Activated CD4-positive, alpha-beta T cell treated with anti-CD3 and anti-CD28 coated beads for 36 hours (primary cell): ENCODE measurements around the gene KCNC1. TPM values are rescaled to one million over a fixed set of nuclear protein-coding genes. Genes with fewer than 3 reads are reported as not detected.

Source experiments
- ATAC-seq: fragments of 200-7000 bp; cut with Tn5 transposase; one replicate; pipeline ENCODE4 v1.10.0; 2021; ENCODE audit warnings: mild to moderate bottlenecking, moderate library complexity
- CTCF ChIA-PET: fragments of 350-600 bp; sonication (Branson Sonifier 250); formaldehyde crosslinking; loops from one replicate; lab custom pipeline; 2021; ENCODE audit warnings: antibody characterized with exemption; lab: Charles Lee
- POLR2A ChIA-PET: fragments of 350-600 bp; sonication (Branson Sonifier 250); formaldehyde crosslinking; loops from one replicate; lab custom pipeline; 2021; ENCODE audit warnings: antibody characterized with exemption, inconsistent platforms; lab: Charles Lee
- DNase-seq: peaks from one replicate; pipeline ENCODE4 v3.0.0-alpha.2; 2020
- H3K27ac Mint-ChIP-seq: one replicate; pipeline ENCODE4 v1.8.0; 2021; ENCODE audit warnings: mixed read lengths
- H3K27me3 Mint-ChIP-seq: one replicate; pipeline ENCODE4 v1.8.0; 2021; ENCODE audit warnings: mixed read lengths
- H3K36me3 Mint-ChIP-seq: one replicate; pipeline ENCODE4 v1.8.0; 2021; ENCODE audit warnings: low read depth, mixed read lengths
- H3K4me1 Mint-ChIP-seq: one replicate; pipeline ENCODE4 v1.8.0; 2021; ENCODE audit warnings: mixed read lengths
- H3K4me3 Mint-ChIP-seq: one replicate; pipeline ENCODE4 v1.8.0; 2021; ENCODE audit warnings: mild to moderate bottlenecking, moderate library complexity, mixed read lengths
- H3K9me3 Mint-ChIP-seq: one replicate; pipeline ENCODE4 v1.8.0; 2021; ENCODE audit warnings: low read depth, mixed read lengths
- intact Hi-C, 2 experiments: fragments of 100-400 bp; cut with DNase I in 1 of 2; cut with micrococcal nuclease in 1 of 2; formaldehyde crosslinking; loops; one replicate each; pipeline versions ENCODE4 v1.14.2 to v1.15.1; 2022 to 2024; cut with DNase I, micrococcal nuclease
- total RNA-seq, 2 experiments: library from RNA; stranded (reverse); gene quantifications; one replicate each; pipeline ENCODE4 v1.2.3, GENCODE V29; 2021

KCNC1 gene
- total RNA-seq, 2 experiments from 2014 or later = not detected

DNA sequence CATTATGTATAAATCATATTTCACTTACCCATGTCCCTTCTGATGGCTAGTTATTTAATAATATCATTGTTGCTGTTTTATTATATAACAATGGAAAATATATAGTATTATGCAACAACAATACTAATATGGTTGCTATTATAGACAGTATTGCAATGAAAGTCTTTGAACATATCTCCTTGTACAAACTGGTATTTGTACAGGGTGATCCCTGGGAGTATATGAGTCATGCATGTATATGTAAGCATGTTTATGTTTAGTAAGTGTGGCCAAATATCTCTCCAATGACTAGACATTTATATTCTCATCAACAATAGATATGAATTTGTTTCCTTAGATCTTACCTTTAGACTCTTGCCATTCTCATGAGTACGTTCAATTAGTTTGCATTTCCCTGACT lies 55.9 kb downstream of the KCNC1 start:
- ATAC-seq (no peak), DNase-seq (no peak)
- Mint-ChIP-seq H3K36me3 (no peaks in the 10 kb centered on the region), H3K27me3 (no peaks in the 10 kb centered on the region), H3K4me1 (no peaks in the 10 kb centered on the region), H3K4me3 (no peak overlapping the region), H3K9me3 (no peaks in the 10 kb centered on the region), H3K27ac (no peak overlapping the region)
- intact Hi-C loops = no loop called here
- CTCF ChIA-PET = no interaction called here
- POLR2A ChIA-PET = no interaction called here

DNA sequence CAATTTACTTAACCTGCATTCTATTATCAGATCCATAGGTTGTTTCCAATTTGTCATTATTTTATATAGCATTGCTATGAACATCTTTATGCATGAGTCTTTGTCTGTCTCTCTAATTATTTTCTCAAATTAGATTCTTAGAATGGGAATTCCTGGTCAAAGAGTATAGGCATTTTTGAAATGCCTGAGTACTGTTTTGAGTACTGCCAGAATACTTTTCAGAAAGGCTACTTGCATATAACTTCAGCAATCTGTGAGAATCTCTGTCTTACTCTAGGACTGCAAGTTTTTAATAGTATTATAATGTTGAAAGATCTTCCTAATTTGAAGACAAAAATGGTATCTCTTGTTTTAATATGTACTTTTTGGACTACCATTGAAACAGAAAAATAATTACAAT lies 56.6 kb downstream of the KCNC1 start:
- ATAC-seq (no peak), DNase-seq (no peak)
- Mint-ChIP-seq H3K27me3 (no peaks in the 10 kb centered on the region), H3K36me3 (no peaks in the 10 kb centered on the region), H3K4me3 (no peak overlapping the region), H3K9me3 (no peaks in the 10 kb centered on the region), H3K27ac (no peak overlapping the region), H3K4me1 (no peaks in the 10 kb centered on the region)
- POLR2A ChIA-PET = no interaction called here
- intact Hi-C loops = no loop called here
- CTCF ChIA-PET = no interaction called here

DNA sequence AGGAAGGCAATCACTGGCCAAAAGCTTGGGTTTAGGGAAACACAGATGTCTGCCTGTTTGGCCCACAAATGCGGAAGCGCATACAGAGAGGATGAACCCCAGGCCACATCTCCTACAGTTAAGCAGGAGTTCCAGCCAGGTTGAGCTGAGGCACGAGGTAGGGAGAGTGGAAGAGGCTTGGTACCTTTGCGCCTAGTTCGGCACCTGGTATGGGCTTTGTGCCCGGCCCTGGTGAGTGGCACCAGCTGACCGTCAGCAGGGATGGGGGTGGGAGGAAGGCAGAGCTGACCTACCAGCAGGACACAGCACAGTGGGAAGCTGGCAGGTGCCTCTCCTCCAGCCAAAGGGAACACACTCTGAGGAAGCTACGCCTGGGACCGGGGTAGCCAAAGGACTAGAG lies 57.6 kb downstream of the KCNC1 start:
- ATAC-seq = no peak
- Mint-ChIP-seq H3K4me3 (no peak overlapping the region), H3K4me1 (no peaks in the 10 kb centered on the region), H3K9me3 (no peaks in the 10 kb centered on the region), H3K36me3 (no peaks in the 10 kb centered on the region), H3K27ac (no peak overlapping the region), H3K27me3 (no peaks in the 10 kb centered on the region)
- no peak for DNase-seq
- CTCF ChIA-PET = no interaction called here
- intact Hi-C loops = no loop called here
- POLR2A ChIA-PET = no interaction called here

DNA sequence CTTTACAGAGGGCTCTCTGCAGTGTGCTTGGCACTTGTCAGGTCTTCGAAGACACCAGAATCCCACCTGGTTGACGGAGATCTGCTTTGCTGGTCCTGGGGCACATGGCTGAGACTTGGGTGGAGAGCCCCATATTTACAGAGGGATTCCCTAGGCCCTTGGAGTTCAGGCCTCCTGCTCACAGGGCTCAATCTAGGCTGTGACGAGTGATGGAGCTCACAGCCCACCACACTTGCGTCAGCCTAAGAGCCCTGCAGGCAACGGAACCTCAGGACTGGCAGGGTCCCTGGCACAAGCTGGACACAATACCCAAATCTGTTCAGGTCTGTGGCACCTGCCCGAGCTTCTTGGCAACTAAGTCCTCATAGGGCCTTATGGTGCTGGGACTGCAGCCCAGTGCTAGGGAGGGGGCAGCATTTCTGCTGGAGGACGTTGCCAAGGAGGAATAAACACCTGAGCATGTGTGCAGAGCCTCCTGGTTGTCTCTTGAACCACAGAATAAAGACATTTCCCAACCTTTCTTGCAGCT lies 59.1 kb downstream of the KCNC1 start:
- H3K4me3 Mint-ChIP-seq = no peak overlapping the region
- DNase-seq (no peak), ATAC-seq (no peak)
- H3K9me3 Mint-ChIP-seq = no peaks in the 10 kb centered on the region
- H3K36me3 Mint-ChIP-seq = no peaks in the 10 kb centered on the region
- intact Hi-C loops = no loop called here
- H3K27ac Mint-ChIP-seq = no peak overlapping the region
- no peaks in the 10 kb centered on the region for H3K4me1 Mint-ChIP-seq
- POLR2A ChIA-PET = no interaction called here
- CTCF ChIA-PET = interaction anchor here (0.6 kb wide), 1 partner anchor 34 kb away, joined by 3 read pairs; no protein-coding TSS in a partner anchor
- H3K27me3 Mint-ChIP-seq = no peaks in the 10 kb centered on the region

- ChIA-PET CTCF (no interaction called here), POLR2A (no interaction called here)
- no peaks in the 10 kb centered on the region for H3K36me3 Mint-ChIP-seq
- no peak overlapping the region for H3K27ac Mint-ChIP-seq
- H3K9me3 Mint-ChIP-seq = no peaks in the 10 kb centered on the region
- H3K4me3 Mint-ChIP-seq = no peak overlapping the region
- H3K4me1 Mint-ChIP-seq = no peaks in the 10 kb centered on the region
- H3K27me3 Mint-ChIP-seq = no peaks in the 10 kb centered on the region
- intact Hi-C loops = no loop called here
- no peak for DNase-seq
- ATAC-seq = no peak
Observed at GRCh38 chr11:17794981-17795380, 60.4 kb downstream of the KCNC1 start.

GRCh38 chr11:17796154-17796553 lies 61.6 kb downstream of the KCNC1 start:
- H3K27ac Mint-ChIP-seq = no peak overlapping the region
- intact Hi-C loops = no loop called here
- no peak for DNase-seq
- H3K9me3 Mint-ChIP-seq = no peaks in the 10 kb centered on the region
- no peaks in the 10 kb centered on the region for H3K4me1 Mint-ChIP-seq
- H3K27me3 Mint-ChIP-seq = no peaks in the 10 kb centered on the region
- peaks cover under 1% of the 10 kb centered on the region for H3K36me3 Mint-ChIP-seq
- CTCF ChIA-PET = no interaction called here
- POLR2A ChIA-PET = no interaction called here
- no peak for ATAC-seq
- H3K4me3 Mint-ChIP-seq = no peak overlapping the region

DNA sequence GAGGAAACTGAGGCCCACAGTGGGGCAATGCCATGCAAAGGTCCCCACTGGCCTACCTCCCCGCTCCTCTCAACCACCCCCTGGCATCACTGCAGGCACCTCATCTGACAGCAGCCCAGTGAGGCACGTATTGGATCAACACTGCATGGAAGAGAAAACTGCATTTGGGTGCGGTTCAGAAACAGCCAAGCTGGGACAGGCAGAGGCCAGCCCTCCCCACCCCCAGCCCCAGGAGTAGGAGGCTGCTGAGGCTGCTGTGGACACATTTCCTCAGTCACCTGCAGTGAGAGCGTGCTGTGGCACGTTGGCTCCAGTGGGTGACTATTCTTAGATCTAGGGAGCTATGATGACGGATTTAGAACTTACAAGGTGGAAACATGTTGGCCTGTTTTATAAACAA lies 63.7 kb downstream of the KCNC1 start:
- no peaks in the 10 kb centered on the region for H3K4me1 Mint-ChIP-seq
- ChIA-PET CTCF (interaction anchor here (0.5 kb wide), 1 partner anchor 1274 kb away, joined by 3 read pairs; no protein-coding TSS in a partner anchor), POLR2A (no interaction called here)
- H3K4me3 Mint-ChIP-seq = no peak overlapping the region
- intact Hi-C loops = no loop called here
- no peak overlapping the region for H3K27ac Mint-ChIP-seq
- H3K36me3 Mint-ChIP-seq = peaks cover 4% of the 10 kb centered on the region
- ATAC-seq = no peak
- H3K27me3 Mint-ChIP-seq = no peaks in the 10 kb centered on the region
- H3K9me3 Mint-ChIP-seq = no peaks in the 10 kb centered on the region
- no peak for DNase-seq

DNA sequence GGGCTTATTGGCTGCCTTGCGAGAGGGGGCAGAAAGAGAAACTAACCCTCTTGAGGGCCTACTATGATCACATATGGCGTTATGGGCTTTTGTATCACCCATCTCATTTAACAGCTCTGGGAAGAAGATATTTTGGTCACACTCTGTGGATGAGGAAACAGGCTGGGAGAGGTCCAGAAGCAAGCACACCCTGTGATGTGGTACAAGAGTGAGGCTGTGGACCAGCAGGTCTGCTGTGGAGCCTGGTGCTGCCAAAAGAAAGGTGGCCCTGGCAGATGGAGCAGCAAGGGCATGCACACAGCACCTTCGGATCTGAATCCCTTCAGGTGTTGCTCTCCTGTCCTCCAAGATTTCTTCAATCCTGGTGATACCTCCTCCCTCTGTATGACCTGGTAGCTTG lies 64.1 kb downstream of the KCNC1 start:
- H3K27ac Mint-ChIP-seq = no peak overlapping the region
- H3K36me3 Mint-ChIP-seq = peaks cover 4% of the 10 kb centered on the region
- ATAC-seq (no peak), DNase-seq (no peak)
- no peaks in the 10 kb centered on the region for H3K9me3 Mint-ChIP-seq
- CTCF ChIA-PET = interaction anchor here (0.5 to 1.0 kb wide), 2 partner anchors 12 to 1274 kb away, joined by 3 read pairs; no protein-coding TSS in a partner anchor
- intact Hi-C loops = no loop called here
- no peaks in the 10 kb centered on the region for H3K4me1 Mint-ChIP-seq
- H3K4me3 Mint-ChIP-seq = no peak overlapping the region
- POLR2A ChIA-PET = no interaction called here
- H3K27me3 Mint-ChIP-seq = no peaks in the 10 kb centered on the region

- Mint-ChIP-seq H3K4me3 (no peak overlapping the region), H3K36me3 (peaks cover 4% of the 10 kb centered on the region), H3K27me3 (no peaks in the 10 kb centered on the region), H3K27ac (no peak overlapping the region), H3K9me3 (no peaks in the 10 kb centered on the region), H3K4me1 (no peaks in the 10 kb centered on the region)
- ATAC-seq = no peak
- intact Hi-C loops = no loop called here
- ChIA-PET POLR2A (no interaction called here), CTCF (interaction anchor here (0.5 to 1.0 kb wide), 2 partner anchors 12 to 1273 kb away, joined by 3 read pairs; no protein-coding TSS in a partner anchor)
- DNase-seq = no peak
Observed at GRCh38 chr11:17799147-17799546, 64.6 kb downstream of the KCNC1 start.

- intact Hi-C loops = no loop called here
- ChIA-PET CTCF (interaction anchor here (0.5 to 1.5 kb wide), 2 partner anchors 72 to 413 kb away, joined by 3 read pairs; partner anchors contain the start of gene KCNJ11), POLR2A (no interaction called here)
- no peak for DNase-seq
- Mint-ChIP-seq H3K4me1 (no peaks in the 10 kb centered on the region), H3K9me3 (no peaks in the 10 kb centered on the region), H3K4me3 (no peak overlapping the region), H3K27me3 (no peaks in the 10 kb centered on the region), H3K27ac (no peak overlapping the region), H3K36me3 (peaks cover 4% of the 10 kb centered on the region)
- ATAC-seq = no peak
Observed at GRCh38 chr11:17801166-17801565, 66.6 kb downstream of the KCNC1 start.

DNA sequence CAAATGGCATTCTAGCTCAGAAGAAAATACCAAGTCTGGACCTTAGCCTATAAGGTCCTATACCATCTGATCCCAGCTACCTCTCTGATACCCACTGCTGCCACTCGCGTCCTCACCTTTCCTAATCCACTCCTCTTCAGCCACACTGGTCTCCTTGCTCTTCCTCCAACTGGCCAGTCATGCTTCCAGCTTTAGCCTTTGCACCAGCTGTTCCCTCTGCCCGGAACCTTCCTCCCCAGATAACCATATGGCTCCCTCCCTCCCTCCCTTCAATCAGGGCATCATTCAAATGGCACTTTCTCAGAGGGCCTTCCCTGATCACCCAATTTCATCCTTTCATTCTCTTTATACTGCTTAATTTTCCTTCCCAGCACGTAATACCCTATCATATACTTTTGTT lies 67.9 kb downstream of the KCNC1 start:
- H3K4me1 Mint-ChIP-seq = no peaks in the 10 kb centered on the region
- H3K9me3 Mint-ChIP-seq = no peaks in the 10 kb centered on the region
- ChIA-PET POLR2A (interaction anchor here (0.7 kb wide), 1 partner anchor 285 kb away, joined by 3 read pairs; no protein-coding TSS in a partner anchor), CTCF (interaction anchor here (1.5 kb wide), 1 partner anchor 73 kb away, joined by 3 read pairs; no protein-coding TSS in a partner anchor)
- DNase-seq (no peak), ATAC-seq (no peak)
- peaks cover 4% of the 10 kb centered on the region for H3K36me3 Mint-ChIP-seq
- intact Hi-C loops = no loop called here
- no peak overlapping the region for H3K4me3 Mint-ChIP-seq
- H3K27ac Mint-ChIP-seq = no peak overlapping the region
- H3K27me3 Mint-ChIP-seq = no peaks in the 10 kb centered on the region

- no peaks in the 10 kb centered on the region for H3K4me1 Mint-ChIP-seq
- H3K27ac Mint-ChIP-seq = no peak overlapping the region
- CTCF ChIA-PET = no interaction called here
- H3K4me3 Mint-ChIP-seq = no peak overlapping the region
- H3K36me3 Mint-ChIP-seq = peaks cover 6% of the 10 kb centered on the region
- H3K9me3 Mint-ChIP-seq = no peaks in the 10 kb centered on the region
- intact Hi-C loops = no loop called here
- DNase-seq = no peak
- ATAC-seq = no peak
- no peaks in the 10 kb centered on the region for H3K27me3 Mint-ChIP-seq
- POLR2A ChIA-PET = no interaction called here
Observed at GRCh38 chr11:17803754-17804334, 69.3 kb downstream of the KCNC1 start.
